Activated CD8-positive, alpha-beta T cell treated with anti-CD3 and anti-CD28 coated beads for 36 hours (primary cell): ENCODE results near the gene C18orf63. TPM values are rescaled to one million over a fixed set of nuclear protein-coding genes. Genes with fewer than 3 reads are reported as not detected.
A peak's percentile ranks its signal among the peaks of the same experiment; 100 is the strongest.

ENCODE experiments used
- ATAC-seq: fragments of 200-7000 bp; cut with Tn5 transposase; one replicate; pipeline ENCODE4 v1.10.0; 2021; ENCODE audit warnings: mild to moderate bottlenecking, moderate library complexity
- CTCF ChIA-PET: fragments of 350-600 bp; sonication (Branson Sonifier 250); formaldehyde crosslinking; loops from one replicate; lab custom pipeline; 2021; ENCODE audit warnings: antibody characterized with exemption; lab: Charles Lee
- POLR2A ChIA-PET: fragments of 350-600 bp; sonication (Branson Sonifier 250); formaldehyde crosslinking; loops from one replicate; lab custom pipeline; 2021; ENCODE audit warnings: antibody characterized with exemption; lab: Charles Lee
- DNase-seq: peaks from one replicate; pipeline ENCODE4 v3.0.0-alpha.2; 2020
- H3K27ac Mint-ChIP-seq: one replicate; pipeline ENCODE4 v1.8.0; 2021; ENCODE audit warnings: mild to moderate bottlenecking, mixed read lengths
- H3K27me3 Mint-ChIP-seq: one replicate; pipeline ENCODE4 v1.8.0; 2021; ENCODE audit warnings: mixed read lengths
- H3K36me3 Mint-ChIP-seq: one replicate; pipeline ENCODE4 v1.8.0; 2021; ENCODE audit warnings: low read depth, mixed read lengths
- H3K4me1 Mint-ChIP-seq: one replicate; pipeline ENCODE4 v1.8.0; 2021; ENCODE audit warnings: low read depth, mixed read lengths
- H3K4me3 Mint-ChIP-seq: one replicate; pipeline ENCODE4 v1.8.0; 2021; ENCODE audit warnings: mild to moderate bottlenecking, moderate library complexity, mixed read lengths
- H3K9me3 Mint-ChIP-seq: one replicate; pipeline ENCODE4 v1.8.0; 2021; ENCODE audit warnings: mixed read lengths
- CTCF ChIP-seq: fragments of 200-600 bp; IDR thresholded peaks from one replicate; pipeline ENCODE4 v1.8.0; 2022; ENCODE audit warnings: antibody characterized with exemption, mild to moderate bottlenecking
- intact Hi-C: fragments of 100-400 bp; cut with micrococcal nuclease; formaldehyde crosslinking; loops from one replicate; pipeline ENCODE4 v1.10.0; 2022
- total RNA-seq, 2 experiments: library from RNA; stranded (reverse); gene quantifications; one replicate each; pipeline ENCODE4 v1.2.3, GENCODE V29; 2021

The C18orf63 gene
- total RNA-seq, 2 experiments from 2014 or later = not detected

GRCh38 chr18:74368901-74369705, 53.5 kb downstream of the C18orf63 start:
- Mint-ChIP-seq H3K9me3 (no peaks in the 10 kb centered on the region), H3K27ac (no peak overlapping the region), H3K36me3 (no peaks in the 10 kb centered on the region), H3K4me1 (peaks cover 43% of the 10 kb centered on the region), H3K4me3 (no peak overlapping the region), H3K27me3 (peaks cover 6% of the 10 kb centered on the region)
- intact Hi-C loops = no loop called here
- TF ChIP-seq CTCF = no peak
- ATAC-seq (no peak), DNase-seq (peak; percentile 11)
- ChIA-PET POLR2A (interaction anchor here (1.0 kb wide), 1 partner anchor 9 kb away, joined by 3 read pairs; no protein-coding TSS in a partner anchor), CTCF (interaction anchor here (1.8 to 2.1 kb wide), 4 partner anchors 8 to 131 kb away, joined by 4 to 7 read pairs (median 6); no protein-coding TSS in a partner anchor)

GRCh38 chr18:74370115-74370514, 54.5 kb downstream of the C18orf63 start:
- CTCF ChIA-PET = interaction anchor here (1.8 to 2.1 kb wide), 4 partner anchors 9 to 130 kb away, joined by 4 to 7 read pairs (median 6); no protein-coding TSS in a partner anchor
- H3K4me3 Mint-ChIP-seq = no peak overlapping the region
- H3K27me3 Mint-ChIP-seq = peaks cover 6% of the 10 kb centered on the region
- peak; percentile 34 for DNase-seq
- TF ChIP-seq CTCF = no peak
- ATAC-seq = peak; percentile 35
- H3K4me1 Mint-ChIP-seq = peaks cover 47% of the 10 kb centered on the region
- no peak overlapping the region for H3K27ac Mint-ChIP-seq
- intact Hi-C loops = loop anchor here (5.0 kb wide), 1 partner anchor 127 kb away; the partner anchor contains the start of gene CNDP2
- H3K9me3 Mint-ChIP-seq = no peaks in the 10 kb centered on the region
- POLR2A ChIA-PET = interaction anchor here (1.0 kb wide), 1 partner anchor 10 kb away, joined by 3 read pairs; no protein-coding TSS in a partner anchor
- H3K36me3 Mint-ChIP-seq = no peaks in the 10 kb centered on the region

GRCh38 chr18:74373428-74373827, 57.8 kb downstream of the C18orf63 start:
- Mint-ChIP-seq H3K4me3 (no peak overlapping the region), H3K27me3 (peaks cover 6% of the 10 kb centered on the region), H3K27ac (no peak overlapping the region), H3K36me3 (no peaks in the 10 kb centered on the region), H3K4me1 (peaks cover 67% of the 10 kb centered on the region), H3K9me3 (no peaks in the 10 kb centered on the region)
- intact Hi-C loops = loop anchor here (5.0 kb wide), 1 partner anchor 124 kb away; the partner anchor contains the start of gene CNDP2
- TF ChIP-seq CTCF = no peak
- CTCF ChIA-PET = interaction anchor here (1.0 to 2.4 kb wide), 3 partner anchors 18 to 176 kb away, joined by 3 to 14 read pairs (median 3); no protein-coding TSS in a partner anchor
- ATAC-seq (peak; percentile 82), DNase-seq (peak; percentile 64)
- POLR2A ChIA-PET = interaction anchor here (1.7 kb wide), 1 partner anchor 21 kb away, joined by 5 read pairs; no protein-coding TSS in a partner anchor

GRCh38 chr18:74375999-74376398, 60.4 kb downstream of the C18orf63 start:
- H3K9me3 Mint-ChIP-seq = peaks cover 4% of the 10 kb centered on the region
- DNase-seq = no peak
- no peaks in the 10 kb centered on the region for H3K36me3 Mint-ChIP-seq
- H3K4me1 Mint-ChIP-seq = peaks cover 51% of the 10 kb centered on the region
- ATAC-seq = no peak
- H3K4me3 Mint-ChIP-seq = no peak overlapping the region
- H3K27ac Mint-ChIP-seq = no peak overlapping the region
- no peak for TF ChIP-seq CTCF
- POLR2A ChIA-PET = no interaction called here
- intact Hi-C loops = no loop called here
- peaks cover 2% of the 10 kb centered on the region for H3K27me3 Mint-ChIP-seq
- CTCF ChIA-PET = no interaction called here

GRCh38 chr18:74376523-74376922, 60.9 kb downstream of the C18orf63 start:
- DNase-seq (no peak), ATAC-seq (no peak)
- Mint-ChIP-seq H3K9me3 (peaks cover 5% of the 10 kb centered on the region), H3K4me1 (peaks cover 46% of the 10 kb centered on the region), H3K36me3 (no peaks in the 10 kb centered on the region), H3K27me3 (no peaks in the 10 kb centered on the region), H3K27ac (no peak overlapping the region), H3K4me3 (no peak overlapping the region)
- TF ChIP-seq CTCF = no peak
- ChIA-PET CTCF (interaction anchor here (2.1 kb wide), 1 partner anchor 11 kb away, joined by 9 read pairs; no protein-coding TSS in a partner anchor), POLR2A (no interaction called here)
- intact Hi-C loops = no loop called here
